A549 (cell line): Measurements from ENCODE around the gene ZFHX3. TPM values are rescaled to one million over a fixed set of nuclear protein-coding genes. Genes with fewer than 3 reads are reported as not detected.

Experiments used
- ATAC-seq, 2 experiments: fragments of 200-7000 bp in 1 of 2; fragments of >200 bp in 1 of 2; cut with Nextera tagmentation in 1 of 2; cut with Tn5 transposase in 1 of 2; 3 replicates each; pipeline versions ENCODE4 v1.8.0 to v1.9.1; 2018 to 2020; ENCODE audit warnings: mild to moderate bottlenecking in 1 of 2, moderate library complexity in 1 of 2
- CTCF ChIA-PET: fragments of 300-600 bp; sonication (Branson Sonifier 250); formaldehyde crosslinking; extraction: SDS; loops from one replicate; lab custom pipeline; 2021; ENCODE audit warnings: antibody characterized with exemption, inconsistent platforms; lab: Yijun Ruan, JAX
- POLR2A ChIA-PET: fragments of 350-600 bp; formaldehyde crosslinking; extraction: SDS; loops from one replicate; lab custom pipeline; 2021; ENCODE audit warnings: antibody characterized with exemption, inconsistent platforms; lab: Yijun Ruan, JAX
- DNase-seq, 2 experiments: peaks; one replicate each; pipeline versions ENCODE4 v3.0.0 to v3.0.0-alpha.2; 2011 to 2016; ENCODE audit warnings: low read depth in 1 of 2, low spot score in 1 of 2
- FAIRE-seq: peaks from 2 replicates; lab custom pipeline; 2011; peaks lifted over from hg19 to GRCh38; lab: Jason Lieb, UNC
- H3K27ac ChIP-seq, 2 experiments: fragments of >200 bp; sonication (Bioruptor Twin); formaldehyde crosslinking; 3 replicates each; pipeline ENCODE4 v1.5.1; 2016 to 2017
- H3K4me1 ChIP-seq: fragments of >200 bp; sonication (Bioruptor Twin); formaldehyde crosslinking; 3 replicates; pipeline ENCODE4 v1.6.1; 2016
- H3K4me2 ChIP-seq: fragments of >200 bp; sonication (Bioruptor Twin); formaldehyde crosslinking; 3 replicates; pipeline ENCODE4 v1.6.1; 2016
- H3K4me3 ChIP-seq: fragments of >200 bp; sonication (Bioruptor Twin); formaldehyde crosslinking; 3 replicates; pipeline ENCODE4 v1.5.1; 2016
- H3K9me3 ChIP-seq: fragments of >200 bp; sonication (Bioruptor Twin); formaldehyde crosslinking; 3 replicates; pipeline ENCODE4 v1.6.1; 2016
- CBX2 ChIP-seq: fragments of 200-600 bp; sonication (generic); IDR thresholded peaks from 2 replicates; pipeline ENCODE4 v1.6.1; 2016; ENCODE audit warnings: low read depth, mild to moderate bottlenecking, borderline replicate concordance
- CEBPB ChIP-seq, 2 experiments: fragments of >200 bp in 1 of 2; sonication (Bioruptor Twin) in 1 of 2; formaldehyde crosslinking in 1 of 2; IDR thresholded peaks; 2 replicates each; pipeline ENCODE4 v1.6.1; 2012 to 2016
- CHD2 ChIP-seq: fragments of 150-350 bp; IDR thresholded peaks from 2 replicates; pipeline ENCODE4 v1.6.1; 2014; ENCODE audit warnings: low read length; ENCODE audit not compliant: partially characterized antibody
- CHD4 ChIP-seq: fragments of 200-600 bp; sonication (generic); IDR thresholded peaks from 2 replicates; pipeline ENCODE4 v1.6.1; 2016; ENCODE audit warnings: antibody characterized with exemption, mild to moderate bottlenecking, borderline replicate concordance
- CTCF ChIP-seq: fragments of >200 bp; sonication (Bioruptor Twin); formaldehyde crosslinking; IDR thresholded peaks from 3 replicates; pipeline ENCODE4 v1.5.1; 2016
- EHF ChIP-seq: fragments of 250-450 bp; sonication (Bioruptor Pico); IDR thresholded peaks from 2 replicates; pipeline ENCODE4 v1.5.0; 2020; ENCODE audit warnings: mild to moderate bottlenecking
- EHMT2 ChIP-seq: fragments of 200-600 bp; sonication (generic); IDR thresholded peaks from 2 replicates; pipeline ENCODE4 v1.6.1; 2016; ENCODE audit warnings: antibody characterized with exemption, low read depth, mild to moderate bottlenecking, moderate library complexity
- FOSB ChIP-seq: fragments of 250-450 bp; sonication (Bioruptor Pico); IDR thresholded peaks from 2 replicates; pipeline ENCODE4 v1.5.0; 2020; ENCODE audit warnings: mild to moderate bottlenecking, moderate library complexity
- FOSL2 ChIP-seq, 2 experiments: fragments of 450-650 bp in 1 of 2; fragments of >200 bp in 1 of 2; sonication (Bioruptor Twin) in 1 of 2; formaldehyde crosslinking; IDR thresholded peaks; 2 replicates each; pipeline versions ENCODE4 v1.5.0 to v1.6.1; 2016 to 2020; ENCODE audit warnings: mild to moderate bottlenecking in 1 of 2, moderate library complexity in 1 of 2
- FOXS1 ChIP-seq: fragments of 250-450 bp; sonication (Bioruptor Pico); IDR thresholded peaks from 2 replicates; pipeline ENCODE4 v1.5.0; 2020; ENCODE audit warnings: mild to moderate bottlenecking, moderate library complexity
- HDAC2 ChIP-seq: fragments of 200-600 bp; sonication (generic); IDR thresholded peaks from 2 replicates; pipeline ENCODE4 v1.6.1; 2016
- HOXA7 ChIP-seq: fragments of 250-450 bp; sonication (Bioruptor Pico); IDR thresholded peaks from 2 replicates; pipeline ENCODE4 v1.5.0; 2020; ENCODE audit warnings: mild to moderate bottlenecking, moderate library complexity
- HOXB13 ChIP-seq: fragments of 250-450 bp; sonication (Bioruptor Pico); IDR thresholded peaks from 2 replicates; pipeline ENCODE4 v1.5.0; 2020; ENCODE audit warnings: low read depth, mild to moderate bottlenecking, moderate library complexity
- HOXB5 ChIP-seq: fragments of 250-450 bp; sonication (Bioruptor Pico); IDR thresholded peaks from 2 replicates; pipeline ENCODE4 v1.5.0; 2020; ENCODE audit warnings: mild to moderate bottlenecking, moderate library complexity
- JUN ChIP-seq, 2 experiments: fragments of >200 bp; sonication (Bioruptor Twin); formaldehyde crosslinking; IDR thresholded peaks; 2 replicates in 1 of 2; 3 replicates in 1 of 2; pipeline ENCODE4 v1.6.1; 2016 to 2017
- JUNB ChIP-seq: fragments of >200 bp; sonication (Bioruptor Twin); formaldehyde crosslinking; IDR thresholded peaks from 2 replicates; pipeline ENCODE4 v1.6.1; 2016
- KDM1A ChIP-seq: fragments of 200-600 bp; sonication (generic); IDR thresholded peaks from 2 replicates; pipeline ENCODE4 v1.6.1; 2016; ENCODE audit warnings: low read depth, mild to moderate bottlenecking
- KDM5A ChIP-seq: fragments of 200-600 bp; sonication (generic); IDR thresholded peaks from 2 replicates; pipeline ENCODE4 v1.6.1; 2016; ENCODE audit warnings: antibody characterized with exemption, mild to moderate bottlenecking
- MYC ChIP-seq: IDR thresholded peaks from 2 replicates; pipeline ENCODE4 v1.6.1; 2012; ENCODE audit warnings: mild to moderate bottlenecking, inconsistent platforms, low read length, improper control_type of control experiment, borderline replicate concordance
- NFE2L2 ChIP-seq: fragments of 150-350 bp; conservative IDR thresholded peaks from 2 replicates; pipeline ENCODE4 v1.6.1; 2014; ENCODE audit warnings: low read length
- NR3C1 ChIP-seq: fragments of >200 bp; sonication (Bioruptor Twin); formaldehyde crosslinking; IDR thresholded peaks from 3 replicates; pipeline ENCODE4 v1.6.1; 2017
- RAD21 ChIP-seq, 2 experiments: fragments of >200 bp in 1 of 2; sonication (Bioruptor Twin) in 1 of 2; formaldehyde crosslinking in 1 of 2; IDR thresholded peaks in 1 of 2; conservative IDR thresholded peaks in 1 of 2; 2 replicates in 1 of 2; 3 replicates in 1 of 2; pipeline ENCODE4 v1.6.1; 2012 to 2018; ENCODE audit warnings: inconsistent platforms in 1 of 2
- RARB ChIP-seq: fragments of 250-450 bp; sonication (Bioruptor Pico); IDR thresholded peaks from 2 replicates; pipeline ENCODE4 v1.8.0; 2021; ENCODE audit warnings: mild to moderate bottlenecking, moderate library complexity
- RCOR1 ChIP-seq: fragments of 150-350 bp; IDR thresholded peaks from 2 replicates; pipeline ENCODE4 v1.6.1; 2014; ENCODE audit warnings: antibody characterized with exemption, low read length, low read depth
- RFX5 ChIP-seq: fragments of 450-650 bp; IDR thresholded peaks from 2 replicates; pipeline ENCODE4 v1.7.1; 2014; ENCODE audit warnings: antibody characterized with exemption, mild to moderate bottlenecking, moderate library complexity
- RNF2 ChIP-seq: fragments of 200-600 bp; sonication (generic); IDR thresholded peaks from 2 replicates; pipeline ENCODE4 v1.6.1; 2016; ENCODE audit warnings: low read depth, mild to moderate bottlenecking, antibody characterized with exemption, moderate library complexity, borderline replicate concordance
- SMC3 ChIP-seq: fragments of >200 bp; sonication (Bioruptor Twin); formaldehyde crosslinking; IDR thresholded peaks from 3 replicates; pipeline ENCODE4 v1.6.1; 2018; ENCODE audit warnings: inconsistent platforms
- TFCP2L1 ChIP-seq: fragments of 250-450 bp; sonication (Bioruptor Pico); IDR thresholded peaks from 2 replicates; pipeline ENCODE4 v1.5.0; 2021; ENCODE audit warnings: mild to moderate bottlenecking
- TP53 ChIP-seq: fragments of 250-450 bp; sonication (Bioruptor Pico); IDR thresholded peaks from 2 replicates; pipeline ENCODE4 v1.5.0; 2021; ENCODE audit warnings: mild to moderate bottlenecking, moderate library complexity
- ZSCAN20 ChIP-seq: fragments of 250-450 bp; sonication (Bioruptor Pico); IDR thresholded peaks from 2 replicates; pipeline ENCODE4 v1.8.0; 2022; ENCODE audit warnings: mild to moderate bottlenecking, moderate library complexity
- WGBS: methylation state at CpG from one replicate; pipeline ENCODE4 v1.1.6; 2017; ENCODE audit errors: missing lambda C conversion rate; 5-methylcytosine and 5-hydroxymethylcytosine counted together
- polyA plus RNA-seq, 4 experiments: library from polyadenylated mRNA; depleted of rRNA in 3 of 4; stranded (reverse); fragments of >200 nt; fragmentation: RNase III in 1 of 4; extraction: RNeasy Plus Mini Kit Qiagen cat#74134 plus additional on column Dnase treatment in 1 of 4; gene quantifications; 2 replicates in 3 of 4; 3 replicates in 1 of 4; pipeline ENCODE4 v1.2.3, GENCODE V29; 2011 to 2017
- TF ChIP-seq, protein P1 (sequence below): fragments of >200 bp; sonication (Bioruptor Twin); formaldehyde crosslinking; IDR thresholded peaks from 3 replicates; pipeline ENCODE4 v1.6.1; 2016

ZFHX3 gene
- polyA plus RNA-seq, 2 of the 4 experiments (the other 2 are of a cell fraction): 3.9 to 6.5 TPM

DNA sequence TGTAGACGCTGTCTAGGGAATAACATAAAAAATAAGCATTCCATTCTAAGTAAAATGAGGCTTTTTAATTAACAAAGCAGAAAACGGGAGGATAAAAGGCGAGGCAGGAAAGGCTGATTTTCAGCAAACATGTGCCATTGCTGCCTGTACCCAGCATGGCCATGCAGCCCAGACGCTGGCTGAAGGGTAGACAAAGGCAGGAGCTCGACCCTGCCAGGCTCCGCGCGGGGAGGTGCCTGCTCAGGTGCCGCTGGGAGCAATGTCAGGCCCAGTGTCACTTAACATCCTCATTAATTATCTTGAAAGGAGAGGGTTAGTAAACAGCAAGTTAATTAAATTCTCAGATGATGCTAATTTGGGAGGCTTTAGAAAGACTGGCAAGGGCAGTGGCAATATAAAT lies 136.0 kb downstream of the ZFHX3 start:
- no peak for TF ChIP-seq KDM5A
- no peak for TF ChIP-seq CEBPB (IDR thresholded peaks at IDR 0.05)
- TF ChIP-seq RARB (CRISPR knock-in tag): no peak
- TF ChIP-seq RAD21 (conservative IDR thresholded peaks at IDR 0.05 in 1 of 2, IDR thresholded peaks at IDR 0.05 in 1 of 2): no peak
- TF ChIP-seq RCOR1: no peak
- no peak for TF ChIP-seq CHD4
- no peak for TF ChIP-seq FOSB
- TF ChIP-seq, protein P1, sequence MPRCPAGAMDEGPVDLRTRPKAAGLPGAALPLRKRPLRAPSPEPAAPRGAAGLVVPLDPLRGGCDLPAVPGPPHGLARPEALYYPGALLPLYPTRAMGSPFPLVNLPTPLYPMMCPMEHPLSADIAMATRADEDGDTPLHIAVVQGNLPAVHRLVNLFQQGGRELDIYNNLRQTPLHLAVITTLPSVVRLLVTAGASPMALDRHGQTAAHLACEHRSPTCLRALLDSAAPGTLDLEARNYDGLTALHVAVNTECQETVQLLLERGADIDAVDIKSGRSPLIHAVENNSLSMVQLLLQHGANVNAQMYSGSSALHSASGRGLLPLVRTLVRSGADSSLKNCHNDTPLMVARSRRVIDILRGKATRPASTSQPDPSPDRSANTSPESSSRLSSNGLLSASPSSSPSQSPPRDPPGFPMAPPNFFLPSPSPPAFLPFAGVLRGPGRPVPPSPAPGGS: no peak
- TF ChIP-seq FOXS1 (CRISPR knock-in tag): no peak
- TF ChIP-seq EHF (CRISPR knock-in tag): no peak
- no peak for TF ChIP-seq CBX2
- no peak for TF ChIP-seq HOXA7 (CRISPR knock-in tag)
- TF ChIP-seq TFCP2L1 (CRISPR knock-in tag): no peak
- no peak for TF ChIP-seq FOSL2 (IDR thresholded peaks at IDR 0.05)
- no peak for TF ChIP-seq FOSL2 (CRISPR knock-in tag; IDR thresholded peaks at IDR 0.05)
- no peak for TF ChIP-seq ZSCAN20 (CRISPR knock-in tag)
- TF ChIP-seq HOXB13: no peak
- TF ChIP-seq RFX5: no peak
- ChIA-PET POLR2A (no interaction called here), CTCF (interaction anchor here (1.2 kb wide), 1 partner anchor 9 kb away, joined by 3 read pairs; no protein-coding TSS in a partner anchor)
- Histone ChIP-seq H3K4me2 (no peak overlapping the region), H3K4me3 (no peak overlapping the region), H3K27ac (no peak overlapping the region), H3K4me1 (peaks cover 32% of the 10 kb centered on the region), H3K9me3 (no peaks in the 10 kb centered on the region)
- no peak for FAIRE-seq
- no peak for DNase-seq
- no peak for ATAC-seq
- 94% methylated on average over 9 of the region's 9 CpGs for WGBS

DNA sequence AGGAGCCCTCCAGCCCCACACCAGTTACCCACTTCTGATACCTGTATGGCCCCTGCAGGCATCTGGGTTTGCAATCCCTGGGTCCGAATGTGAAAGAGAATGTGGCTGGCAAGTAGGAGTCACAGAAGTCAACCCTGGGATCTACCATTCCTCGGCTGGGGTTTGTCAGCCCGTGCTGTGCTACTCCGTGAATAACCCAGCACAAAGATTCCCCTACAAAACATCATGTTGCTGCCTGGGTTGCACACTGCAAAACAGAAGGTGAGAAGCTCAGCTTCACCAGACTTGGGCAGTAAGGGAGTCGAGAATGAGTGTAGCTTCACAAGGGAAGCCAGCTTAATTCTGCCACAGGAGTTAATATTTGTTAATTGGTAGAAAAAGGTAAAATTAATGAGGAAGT lies 137.1 kb downstream of the ZFHX3 start:
- Histone ChIP-seq H3K9me3 (no peaks in the 10 kb centered on the region), H3K4me3 (no peak overlapping the region), H3K4me2 (no peak overlapping the region), H3K27ac (no peak overlapping the region), H3K4me1 (peaks cover 33% of the 10 kb centered on the region)
- DNase-seq: no peak
- TF ChIP-seq HOXA7 (CRISPR knock-in tag) (no peak), KDM5A (no peak), HOXB5 (CRISPR knock-in tag) (no peak), CHD2 (no peak), MYC (no peak), NR3C1 (no peak), FOXS1 (CRISPR knock-in tag) (no peak), HDAC2 (no peak)
- no peak for ATAC-seq
- CTCF ChIA-PET: interaction anchor here (1.0 kb wide), 1 partner anchor 18 kb away, joined by 4 read pairs; no protein-coding TSS in a partner anchor
- FAIRE-seq: no peak
- POLR2A ChIA-PET: no interaction called here
- WGBS: 86% methylated on average over 5 of the region's 5 CpGs

GRCh38 chr16:72910381-72910780 lies 137.5 kb downstream of the ZFHX3 start:
- FAIRE-seq (no peak), ATAC-seq (no peak), DNase-seq (no peak)
- no peaks in the 10 kb centered on the region for H3K9me3 ChIP-seq
- TF ChIP-seq RFX5: no peak
- no peak for TF ChIP-seq CBX2
- no peak for TF ChIP-seq TP53 (CRISPR knock-in tag)
- TF ChIP-seq CTCF: no peak
- TF ChIP-seq FOSB: no peak
- no peak for TF ChIP-seq EHMT2
- TF ChIP-seq CHD4: no peak
- no peak for TF ChIP-seq RAD21 (conservative IDR thresholded peaks at IDR 0.05 in 1 of 2, IDR thresholded peaks at IDR 0.05 in 1 of 2)
- no peak for TF ChIP-seq JUNB
- TF ChIP-seq NFE2L2: no peak
- no peak for TF ChIP-seq MYC
- TF ChIP-seq SMC3: no peak
- TF ChIP-seq RNF2: no peak
- TF ChIP-seq KDM1A: no peak
- no peak for TF ChIP-seq JUN (IDR thresholded peaks at IDR 0.05)
- no peak for TF ChIP-seq ZSCAN20 (CRISPR knock-in tag)
- H3K4me1 ChIP-seq: peaks cover 30% of the 10 kb centered on the region
- ChIA-PET CTCF (interaction anchor here (0.6 to 1.4 kb wide), 3 partner anchors 9 to 85 kb away, joined by 3 to 4 read pairs (median 4); no protein-coding TSS in a partner anchor), POLR2A (no interaction called here)
- H3K4me3 ChIP-seq: no peak overlapping the region
- no peak overlapping the region for H3K4me2 ChIP-seq
- H3K27ac ChIP-seq: no peak overlapping the region
- WGBS: 92% methylated on average over 4 of the region's 4 CpGs
